Measurements from ENCODE around the gene WDFY4. TPM values are rescaled to one million over a fixed set of nuclear protein-coding genes. Genes with fewer than 3 reads are reported as not detected.

WDFY4 gene
- polyA plus RNA-seq, 1 of the 3 experiments (the other 2 are of a cell fraction) = not detected

DNA sequence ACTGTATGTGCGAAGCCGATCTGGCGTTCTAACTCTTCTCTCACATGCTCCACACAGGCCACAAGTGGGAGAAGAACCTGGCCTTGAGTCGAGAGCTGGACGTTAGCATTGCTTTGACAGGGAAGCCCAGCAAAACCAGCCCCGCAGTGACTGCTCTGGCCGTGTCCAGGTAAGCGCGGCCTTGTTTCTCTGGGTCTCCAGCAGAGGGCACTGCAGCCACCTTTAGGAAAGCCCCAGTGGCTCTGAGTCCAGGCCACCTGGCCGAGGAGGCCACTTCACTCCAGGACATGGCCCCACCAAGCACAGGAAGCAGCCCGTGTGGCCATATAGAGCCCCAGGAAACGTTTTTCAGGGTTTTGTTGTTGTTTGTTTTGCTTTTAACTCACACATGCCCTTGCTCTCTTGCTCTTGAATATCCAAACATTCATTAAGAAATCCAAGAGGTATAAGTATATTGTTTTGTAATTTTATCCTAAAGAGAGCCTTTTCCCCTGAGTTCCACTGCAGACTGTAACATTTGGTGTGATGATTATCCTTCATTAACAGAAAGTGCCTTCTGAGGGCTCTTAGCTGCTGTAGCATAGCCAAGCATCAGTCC lies 296.7 kb downstream of the WDFY4 start:
- CTCF ChIA-PET = interaction anchor here (0.6 to 2.3 kb wide), 39 partner anchors 9 to 547 kb away, joined by 3 to 14 read pairs (median 3); no protein-coding TSS in a partner anchor

More for the DNA sequence above, 296.7 kb downstream of the WDFY4 start:
- H4K20me1 ChIP-seq (ENCODE audit: insufficient read depth) = no peaks in the 10 kb centered on the region
- H3K9ac ChIP-seq = no peak overlapping the region
- H3K4me2 ChIP-seq = no peak overlapping the region
- DNase-seq = peak; percentile 85
- 37% methylated on average over 12 of the region's 12 CpGs for WGBS (ENCODE audit: low lambda C conversion rate)
- H3F3A ChIP-seq (replicated peaks; ENCODE audit: insufficient read depth) = no peaks in the 10 kb centered on the region
- no peaks in the 10 kb centered on the region; a peak in 1 of 4 replicates for H3K4me1 ChIP-seq (ENCODE audit: control insufficient read depth in 1 of 2, insufficient read depth in 2 of 2, low read depth in 1 of 2, low read length in 1 of 2)
- no peak overlapping the region for H2AFZ ChIP-seq (ENCODE audit: low read depth)
- POLR2A ChIA-PET = no interaction called here
- no peaks in the 10 kb centered on the region for H3K27me3 ChIP-seq (ENCODE audit: insufficient read depth)
- H3K4me3 ChIP-seq (ENCODE audit: low read depth in 2 of 2, low read length in 1 of 2) = peak overlapping the region in 1 of 2 experiments; percentile 42; a peak in 1 of 4 replicates
- no peaks in the 10 kb centered on the region for H3K36me3 ChIP-seq (replicated peaks in 1 of 2; ENCODE audit: control insufficient read depth in 1 of 2, insufficient read depth in 2 of 2, low read length in 1 of 2)
- H3K9me2 ChIP-seq = no peaks in the 10 kb centered on the region
- no peaks in the 10 kb centered on the region for H3K79me2 ChIP-seq (ENCODE audit: insufficient read depth)
- TF ChIP-seq YY1 (IDR thresholded peaks at IDR 0.05; ENCODE audit: low read depth) = no peak
- TF ChIP-seq, protein P1, sequence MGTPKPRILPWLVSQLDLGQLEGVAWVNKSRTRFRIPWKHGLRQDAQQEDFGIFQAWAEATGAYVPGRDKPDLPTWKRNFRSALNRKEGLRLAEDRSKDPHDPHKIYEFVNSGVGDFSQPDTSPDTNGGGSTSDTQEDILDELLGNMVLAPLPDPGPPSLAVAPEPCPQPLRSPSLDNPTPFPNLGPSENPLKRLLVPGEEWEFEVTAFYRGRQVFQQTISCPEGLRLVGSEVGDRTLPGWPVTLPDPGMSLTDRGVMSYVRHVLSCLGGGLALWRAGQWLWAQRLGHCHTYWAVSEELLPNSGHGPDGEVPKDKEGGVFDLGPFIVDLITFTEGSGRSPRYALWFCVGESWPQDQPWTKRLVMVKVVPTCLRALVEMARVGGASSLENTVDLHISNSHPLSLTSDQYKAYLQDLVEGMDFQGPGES (IDR thresholded peaks at IDR 0.05; ENCODE audit: low read depth, low read length) = no peak
- no peak; the same call in 1 of the 2 replicates for TF ChIP-seq NRF1 (IDR thresholded peaks at IDR 0.05; ENCODE audit: low read depth, low read length)
- TF ChIP-seq, protein P2, sequence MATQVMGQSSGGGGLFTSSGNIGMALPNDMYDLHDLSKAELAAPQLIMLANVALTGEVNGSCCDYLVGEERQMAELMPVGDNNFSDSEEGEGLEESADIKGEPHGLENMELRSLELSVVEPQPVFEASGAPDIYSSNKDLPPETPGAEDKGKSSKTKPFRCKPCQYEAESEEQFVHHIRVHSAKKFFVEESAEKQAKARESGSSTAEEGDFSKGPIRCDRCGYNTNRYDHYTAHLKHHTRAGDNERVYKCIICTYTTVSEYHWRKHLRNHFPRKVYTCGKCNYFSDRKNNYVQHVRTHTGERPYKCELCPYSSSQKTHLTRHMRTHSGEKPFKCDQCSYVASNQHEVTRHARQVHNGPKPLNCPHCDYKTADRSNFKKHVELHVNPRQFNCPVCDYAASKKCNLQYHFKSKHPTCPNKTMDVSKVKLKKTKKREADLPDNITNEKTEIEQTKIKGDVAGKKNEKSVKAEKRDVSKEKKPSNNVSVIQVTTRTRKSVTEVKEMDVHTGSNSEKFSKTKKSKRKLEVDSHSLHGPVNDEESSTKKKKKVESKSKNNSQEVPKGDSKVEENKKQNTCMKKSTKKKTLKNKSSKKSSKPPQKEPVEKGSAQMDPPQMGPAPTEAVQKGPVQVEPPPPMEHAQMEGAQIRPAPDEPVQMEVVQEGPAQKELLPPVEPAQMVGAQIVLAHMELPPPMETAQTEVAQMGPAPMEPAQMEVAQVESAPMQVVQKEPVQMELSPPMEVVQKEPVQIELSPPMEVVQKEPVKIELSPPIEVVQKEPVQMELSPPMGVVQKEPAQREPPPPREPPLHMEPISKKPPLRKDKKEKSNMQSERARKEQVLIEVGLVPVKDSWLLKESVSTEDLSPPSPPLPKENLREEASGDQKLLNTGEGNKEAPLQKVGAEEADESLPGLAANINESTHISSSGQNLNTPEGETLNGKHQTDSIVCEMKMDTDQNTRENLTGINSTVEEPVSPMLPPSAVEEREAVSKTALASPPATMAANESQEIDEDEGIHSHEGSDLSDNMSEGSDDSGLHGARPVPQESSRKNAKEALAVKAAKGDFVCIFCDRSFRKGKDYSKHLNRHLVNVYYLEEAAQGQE (IDR thresholded peaks at IDR 0.05; ENCODE audit: low read depth, low read length) = no peak
- TF ChIP-seq CHD2 (IDR thresholded peaks at IDR 0.05; ENCODE audit: low read length, partially characterized antibody) = no peak
- TF ChIP-seq RXRA (IDR thresholded peaks at IDR 0.05; ENCODE audit: borderline replicate concordance, low read depth) = no peak
- 0 out of 2 replicates have a peak, but pooled peaks have one; percentile 32 for TF ChIP-seq MXI1 (IDR thresholded peaks at IDR 0.05; ENCODE audit: low read depth, low read length)
- TF ChIP-seq FOXM1 (IDR thresholded peaks at IDR 0.05; ENCODE audit: low read depth) = no peak
- no peak for TF ChIP-seq TCF12 (IDR thresholded peaks at IDR 0.05)
- TF ChIP-seq, protein P3, sequence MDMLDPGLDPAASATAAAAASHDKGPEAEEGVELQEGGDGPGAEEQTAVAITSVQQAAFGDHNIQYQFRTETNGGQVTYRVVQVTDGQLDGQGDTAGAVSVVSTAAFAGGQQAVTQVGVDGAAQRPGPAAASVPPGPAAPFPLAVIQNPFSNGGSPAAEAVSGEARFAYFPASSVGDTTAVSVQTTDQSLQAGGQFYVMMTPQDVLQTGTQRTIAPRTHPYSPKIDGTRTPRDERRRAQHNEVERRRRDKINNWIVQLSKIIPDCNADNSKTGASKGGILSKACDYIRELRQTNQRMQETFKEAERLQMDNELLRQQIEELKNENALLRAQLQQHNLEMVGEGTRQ (IDR thresholded peaks at IDR 0.05; ENCODE audit: borderline replicate concordance, low read depth, low read length) = no peak
- TF ChIP-seq, protein P4, sequence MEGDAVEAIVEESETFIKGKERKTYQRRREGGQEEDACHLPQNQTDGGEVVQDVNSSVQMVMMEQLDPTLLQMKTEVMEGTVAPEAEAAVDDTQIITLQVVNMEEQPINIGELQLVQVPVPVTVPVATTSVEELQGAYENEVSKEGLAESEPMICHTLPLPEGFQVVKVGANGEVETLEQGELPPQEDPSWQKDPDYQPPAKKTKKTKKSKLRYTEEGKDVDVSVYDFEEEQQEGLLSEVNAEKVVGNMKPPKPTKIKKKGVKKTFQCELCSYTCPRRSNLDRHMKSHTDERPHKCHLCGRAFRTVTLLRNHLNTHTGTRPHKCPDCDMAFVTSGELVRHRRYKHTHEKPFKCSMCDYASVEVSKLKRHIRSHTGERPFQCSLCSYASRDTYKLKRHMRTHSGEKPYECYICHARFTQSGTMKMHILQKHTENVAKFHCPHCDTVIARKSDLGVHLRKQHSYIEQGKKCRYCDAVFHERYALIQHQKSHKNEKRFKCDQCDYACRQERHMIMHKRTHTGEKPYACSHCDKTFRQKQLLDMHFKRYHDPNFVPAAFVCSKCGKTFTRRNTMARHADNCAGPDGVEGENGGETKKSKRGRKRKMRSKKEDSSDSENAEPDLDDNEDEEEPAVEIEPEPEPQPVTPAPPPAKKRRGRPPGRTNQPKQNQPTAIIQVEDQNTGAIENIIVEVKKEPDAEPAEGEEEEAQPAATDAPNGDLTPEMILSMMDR (IDR thresholded peaks at IDR 0.05) = peak; percentile 57
- no peak for TF ChIP-seq TAF1 (IDR thresholded peaks at IDR 0.05; ENCODE audit: borderline replicate concordance, low read depth, low read length)
- TF ChIP-seq SMC3 (IDR thresholded peaks at IDR 0.05; ENCODE audit: low read depth, low read length) = peak; percentile 80
- TF ChIP-seq FOSL2 (IDR thresholded peaks at IDR 0.05; ENCODE audit: borderline replicate concordance, low read depth) = no peak
- peak; percentile 89 for TF ChIP-seq RAD21 (IDR thresholded peaks at IDR 0.05; ENCODE audit: low read length)
- no peak for TF ChIP-seq POLR2AphosphoS5 (IDR thresholded peaks at IDR 0.05; ENCODE audit: low read depth, low read length)
- no peak for TF ChIP-seq RCOR1 (IDR thresholded peaks at IDR 0.05; ENCODE audit: low read length)
- TF ChIP-seq EZH2phosphoT487 (IDR thresholded peaks at IDR 0.05; ENCODE audit: borderline replicate concordance, low read depth) = no peak
- TF ChIP-seq, protein P5, sequence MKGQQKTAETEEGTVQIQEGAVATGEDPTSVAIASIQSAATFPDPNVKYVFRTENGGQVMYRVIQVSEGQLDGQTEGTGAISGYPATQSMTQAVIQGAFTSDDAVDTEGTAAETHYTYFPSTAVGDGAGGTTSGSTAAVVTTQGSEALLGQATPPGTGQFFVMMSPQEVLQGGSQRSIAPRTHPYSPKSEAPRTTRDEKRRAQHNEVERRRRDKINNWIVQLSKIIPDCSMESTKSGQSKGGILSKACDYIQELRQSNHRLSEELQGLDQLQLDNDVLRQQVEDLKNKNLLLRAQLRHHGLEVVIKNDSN (IDR thresholded peaks at IDR 0.05; ENCODE audit: borderline replicate concordance, low read depth) = no peak
- no peak overlapping the region for H3K27ac ChIP-seq (ENCODE audit: low read depth in 2 of 2, low read length in 1 of 2)
- no peaks in the 10 kb centered on the region for H3K9me3 ChIP-seq
